K562 (cell line): Measurements from ENCODE around the gene DCAKD. TPM values are rescaled to one million over a fixed set of nuclear protein-coding genes. Genes with fewer than 3 reads are reported as not detected.

Experiments
- BHLHE40 ChIP-seq: IDR thresholded peaks from 2 replicates; pipeline ENCODE4 v1.6.1; 2011; ENCODE audit warnings: low read length, improper control_type of control experiment
- CHD4 ChIP-seq: fragments of 200-600 bp; sonication (generic); IDR thresholded peaks from 3 replicates; pipeline ENCODE4 v1.6.1; 2012; ENCODE audit warnings: low read depth, mild to moderate bottlenecking, mixed read lengths, low read length, inconsistent platforms; ENCODE audit not compliant: insufficient read depth, insufficient replicate concordance, poor library complexity, severe bottlenecking
- CREBBP ChIP-seq: IDR thresholded peaks from one replicate; pipeline ENCODE4 v1.6.1; 2012; ENCODE audit warnings: low read depth, mild to moderate bottlenecking, control low read depth, inconsistent platforms, low read length
- EHMT2 ChIP-seq: fragments of 450-650 bp; IDR thresholded peaks from 2 replicates; pipeline ENCODE4 v1.6.1; 2018; ENCODE audit warnings: antibody characterized with exemption
- ESRRB ChIP-seq: fragments of 250-450 bp; sonication (Bioruptor Pico); IDR thresholded peaks from 2 replicates; pipeline ENCODE4 v1.5.0; 2020; ENCODE audit warnings: mild to moderate bottlenecking, moderate library complexity, borderline replicate concordance
- JUN ChIP-seq, 2 experiments: sonication (generic) in 1 of 2; formaldehyde crosslinking in 1 of 2; IDR thresholded peaks; 2 replicates each; pipeline versions ENCODE4 v1.6.1 to v1.8.0; 2012 to 2022; ENCODE audit warnings: borderline replicate concordance in 2 of 2, mild to moderate bottlenecking in 2 of 2, improper control_type of control experiment in 1 of 2, low read depth in 1 of 2, low read length in 1 of 2, missing genetic modification reagents in 1 of 2
- JUND ChIP-seq, 2 experiments: IDR thresholded peaks; 2 replicates in 1 of 2; 3 replicates in 1 of 2; pipeline ENCODE4 v1.6.1; 2011; ENCODE audit warnings: borderline replicate concordance in 2 of 2, low read depth in 2 of 2, low read length in 2 of 2, improper control_type of control experiment in 1 of 2, missing biosample characterization in 1 of 2, missing genetic modification characterization in 1 of 2, missing genetic modification reagents in 1 of 2
- NBN ChIP-seq: fragments of 450-650 bp; IDR thresholded peaks from 2 replicates; pipeline ENCODE4 v1.6.1; 2016; ENCODE audit warnings: low read depth, mild to moderate bottlenecking
- NFIC ChIP-seq: fragments of 450-650 bp; IDR thresholded peaks from 2 replicates; pipeline ENCODE4 v1.6.1; 2017; ENCODE audit warnings: mild to moderate bottlenecking, inconsistent platforms
- NFYB ChIP-seq: IDR thresholded peaks from 2 replicates; pipeline ENCODE4 v1.6.1; 2011; ENCODE audit warnings: mild to moderate bottlenecking, moderate library complexity; ENCODE audit not compliant: insufficient read length; ENCODE audit errors: extremely low read depth
- SLC30A9 ChIP-seq: fragments of 250-450 bp; sonication (Bioruptor Pico); IDR thresholded peaks from 2 replicates; pipeline ENCODE4 v1.8.0; 2022; ENCODE audit warnings: mild to moderate bottlenecking, moderate library complexity
- STAT5B ChIP-seq: fragments of 250-450 bp; sonication (Bioruptor Pico); IDR thresholded peaks from 2 replicates; pipeline ENCODE4 v1.8.0; 2021; ENCODE audit warnings: mild to moderate bottlenecking, inconsistent platforms
- polyA plus RNA-seq, 8 experiments: library from polyadenylated mRNA; depleted of rRNA in 4 of 8; stranded (reverse) in 5 of 8; unstranded in 3 of 8; fragments of >200 nt; fragmentation: Nextera tagmentation in 2 of 8; fragmentation: Illumina TruSeq in 1 of 8; extraction: Ambion mirVana in 2 of 8; extraction: Trizol in 1 of 8; gene quantifications; 2 replicates each; pipeline versions ENCODE4 v1.2.1 to v1.2.3, GENCODE V29; 2011 to 2014; ENCODE audit warnings: inconsistent platforms in 1 of 8, missing spikeins in 1 of 8
- total RNA-seq, 7 experiments: library from RNA; depleted of rRNA in 6 of 7; stranded (reverse); fragments of >200 nt in 6 of 7; fragmentation: Illumina TruSeq in 2 of 7; extraction: Trizol in 2 of 7; gene quantifications; 2 replicates each; pipeline versions ENCODE4 v1.2.1 to v1.2.3, GENCODE V29; 2011 to 2021; ENCODE audit warnings: low replicate concordance in 1 of 7
- TF ChIP-seq, protein P1 (sequence below): sonication (generic); formaldehyde crosslinking; IDR thresholded peaks from 2 replicates; pipeline ENCODE4 v1.8.0; 2022; ENCODE audit warnings: mild to moderate bottlenecking, missing genetic modification reagents
- TF ChIP-seq, protein P2 (sequence below): conservative IDR thresholded peaks from 2 replicates; pipeline ENCODE4 v1.6.1; 2011; ENCODE audit warnings: low read depth, mild to moderate bottlenecking, low read length; ENCODE audit not compliant: control insufficient read depth
- TF ChIP-seq, protein P3 (sequence below): fragments of 250-450 bp; sonication (Bioruptor Pico); IDR thresholded peaks from 2 replicates; pipeline ENCODE4 v1.5.0; 2020; ENCODE audit warnings: mild to moderate bottlenecking, borderline replicate concordance
- TF ChIP-seq, protein P4 (sequence below): fragments of 250-450 bp; sonication (Bioruptor Pico); IDR thresholded peaks from 2 replicates; pipeline ENCODE4 v1.5.0; 2020; ENCODE audit warnings: mild to moderate bottlenecking
- TF ChIP-seq, protein P5 (sequence below), 3 experiments: fragments of 200-800 bp in 1 of 3; sonication (Bioruptor generic) in 1 of 3; sonication (generic) in 1 of 3; formaldehyde crosslinking in 1 of 3; IDR thresholded peaks; 2 replicates each; pipeline versions ENCODE4 v1.6.1 to v1.8.0; 2016 to 2022; ENCODE audit warnings: mild to moderate bottlenecking in 2 of 3, missing compliant biosample characterization in 2 of 3, missing genetic modification characterization in 2 of 3, missing genetic modification reagents in 1 of 3

Gene DCAKD
- total and polyA plus RNA-seq, 9 of the 15 experiments (the other 6 are each of a cell fraction or from before 2014, with no cell fraction given), result 7.9 to 35.5 (median 21.4) TPM

DNA sequence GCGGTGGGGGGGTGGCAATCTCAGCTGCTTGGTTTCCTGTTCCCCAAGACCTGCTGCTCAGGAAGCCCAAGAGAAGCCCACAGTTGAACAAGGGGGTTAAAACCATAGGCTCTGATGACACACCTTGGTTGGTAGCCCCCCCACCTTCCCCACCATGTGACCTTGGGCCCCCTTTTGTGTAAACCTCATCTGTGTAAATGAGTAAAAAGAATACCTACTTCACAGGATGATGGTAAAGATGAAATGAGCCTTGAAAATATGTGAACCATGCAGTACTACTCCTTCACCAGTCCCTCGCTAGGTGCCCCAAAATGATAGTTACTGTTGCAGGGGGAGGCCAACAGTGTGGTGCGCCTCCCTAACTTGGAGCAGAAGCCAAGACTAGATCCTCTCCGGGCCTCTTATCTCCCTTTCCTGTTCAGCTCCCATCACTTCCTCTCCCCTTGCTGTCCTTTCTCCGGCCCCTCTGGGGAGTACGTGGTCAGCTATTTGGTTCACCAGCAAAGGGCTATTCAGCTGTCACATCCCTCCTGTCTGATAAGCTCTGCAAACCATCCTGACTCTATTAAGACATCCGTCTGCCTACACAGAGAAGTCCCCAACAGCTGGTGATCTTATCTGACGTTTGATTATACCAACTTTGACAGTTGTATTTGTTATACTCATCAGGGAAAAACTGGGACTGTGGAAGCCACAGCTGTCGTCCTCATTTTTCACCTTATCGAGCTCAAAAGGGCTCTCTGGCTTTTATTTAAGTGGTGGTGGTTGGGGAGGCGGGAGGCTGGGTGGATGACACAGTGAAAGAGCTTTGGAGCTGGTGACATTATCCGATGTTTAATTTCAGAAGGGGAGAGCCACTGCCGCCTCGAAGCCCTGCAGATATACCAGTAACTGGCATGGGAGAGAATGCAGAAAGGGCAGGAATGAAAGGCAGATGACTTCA is 19.9 kb downstream of the DCAKD start (continued):
- TF ChIP-seq CHD4 (no peak), CREBBP (no peak), NFIC (peak; percentile 50), JUND (IDR thresholded peaks at IDR 0.05; ENCODE audit: borderline replicate concordance, low read depth, low read length) (peak; percentile 53; the same call in 1 of the 2 replicates), JUND (tag; IDR thresholded peaks at IDR 0.05; ENCODE audit: borderline replicate concordance, low read depth, low read length) (peak; percentile 27; the same call in 1 of the 3 replicates), NFYB (no peak), NBN (peak; percentile 67), JUN (IDR thresholded peaks at IDR 0.05; ENCODE audit: borderline replicate concordance, low read depth, low read length) (no peak), JUN (CRISPR knock-in tag; IDR thresholded peaks at IDR 0.05; ENCODE audit: borderline replicate concordance) (no peak), STAT5B (CRISPR knock-in tag) (no peak), SLC30A9 (CRISPR knock-in tag) (no peak), EHMT2 (no peak), ESRRB (CRISPR knock-in tag) (no peak), BHLHE40 (no peak)
- TF ChIP-seq, protein P1, sequence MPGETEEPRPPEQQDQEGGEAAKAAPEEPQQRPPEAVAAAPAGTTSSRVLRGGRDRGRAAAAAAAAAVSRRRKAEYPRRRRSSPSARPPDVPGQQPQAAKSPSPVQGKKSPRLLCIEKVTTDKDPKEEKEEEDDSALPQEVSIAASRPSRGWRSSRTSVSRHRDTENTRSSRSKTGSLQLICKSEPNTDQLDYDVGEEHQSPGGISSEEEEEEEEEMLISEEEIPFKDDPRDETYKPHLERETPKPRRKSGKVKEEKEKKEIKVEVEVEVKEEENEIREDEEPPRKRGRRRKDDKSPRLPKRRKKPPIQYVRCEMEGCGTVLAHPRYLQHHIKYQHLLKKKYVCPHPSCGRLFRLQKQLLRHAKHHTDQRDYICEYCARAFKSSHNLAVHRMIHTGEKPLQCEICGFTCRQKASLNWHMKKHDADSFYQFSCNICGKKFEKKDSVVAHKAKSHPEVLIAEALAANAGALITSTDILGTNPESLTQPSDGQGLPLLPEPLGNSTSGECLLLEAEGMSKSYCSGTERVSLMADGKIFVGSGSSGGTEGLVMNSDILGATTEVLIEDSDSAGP, result no peak
- TF ChIP-seq, protein P2, sequence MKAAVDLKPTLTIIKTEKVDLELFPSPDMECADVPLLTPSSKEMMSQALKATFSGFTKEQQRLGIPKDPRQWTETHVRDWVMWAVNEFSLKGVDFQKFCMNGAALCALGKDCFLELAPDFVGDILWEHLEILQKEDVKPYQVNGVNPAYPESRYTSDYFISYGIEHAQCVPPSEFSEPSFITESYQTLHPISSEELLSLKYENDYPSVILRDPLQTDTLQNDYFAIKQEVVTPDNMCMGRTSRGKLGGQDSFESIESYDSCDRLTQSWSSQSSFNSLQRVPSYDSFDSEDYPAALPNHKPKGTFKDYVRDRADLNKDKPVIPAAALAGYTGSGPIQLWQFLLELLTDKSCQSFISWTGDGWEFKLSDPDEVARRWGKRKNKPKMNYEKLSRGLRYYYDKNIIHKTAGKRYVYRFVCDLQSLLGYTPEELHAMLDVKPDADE, result no peak
- TF ChIP-seq, protein P3, sequence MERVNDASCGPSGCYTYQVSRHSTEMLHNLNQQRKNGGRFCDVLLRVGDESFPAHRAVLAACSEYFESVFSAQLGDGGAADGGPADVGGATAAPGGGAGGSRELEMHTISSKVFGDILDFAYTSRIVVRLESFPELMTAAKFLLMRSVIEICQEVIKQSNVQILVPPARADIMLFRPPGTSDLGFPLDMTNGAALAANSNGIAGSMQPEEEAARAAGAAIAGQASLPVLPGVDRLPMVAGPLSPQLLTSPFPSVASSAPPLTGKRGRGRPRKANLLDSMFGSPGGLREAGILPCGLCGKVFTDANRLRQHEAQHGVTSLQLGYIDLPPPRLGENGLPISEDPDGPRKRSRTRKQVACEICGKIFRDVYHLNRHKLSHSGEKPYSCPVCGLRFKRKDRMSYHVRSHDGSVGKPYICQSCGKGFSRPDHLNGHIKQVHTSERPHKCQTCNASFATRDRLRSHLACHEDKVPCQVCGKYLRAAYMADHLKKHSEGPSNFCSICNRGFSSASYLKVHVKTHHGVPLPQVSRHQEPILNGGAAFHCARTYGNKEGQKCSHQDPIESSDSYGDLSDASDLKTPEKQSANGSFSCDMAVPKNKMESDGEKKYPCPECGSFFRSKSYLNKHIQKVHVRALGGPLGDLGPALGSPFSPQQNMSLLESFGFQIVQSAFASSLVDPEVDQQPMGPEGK (CRISPR knock-in tag), result no peak
- TF ChIP-seq, protein P4, sequence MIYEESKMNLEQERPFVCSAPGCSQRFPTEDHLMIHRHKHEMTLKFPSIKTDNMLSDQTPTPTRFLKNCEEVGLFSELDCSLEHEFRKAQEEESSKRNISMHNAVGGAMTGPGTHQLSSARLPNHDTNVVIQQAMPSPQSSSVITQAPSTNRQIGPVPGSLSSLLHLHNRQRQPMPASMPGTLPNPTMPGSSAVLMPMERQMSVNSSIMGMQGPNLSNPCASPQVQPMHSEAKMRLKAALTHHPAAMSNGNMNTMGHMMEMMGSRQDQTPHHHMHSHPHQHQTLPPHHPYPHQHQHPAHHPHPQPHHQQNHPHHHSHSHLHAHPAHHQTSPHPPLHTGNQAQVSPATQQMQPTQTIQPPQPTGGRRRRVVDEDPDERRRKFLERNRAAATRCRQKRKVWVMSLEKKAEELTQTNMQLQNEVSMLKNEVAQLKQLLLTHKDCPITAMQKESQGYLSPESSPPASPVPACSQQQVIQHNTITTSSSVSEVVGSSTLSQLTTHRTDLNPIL, result no peak
- TF ChIP-seq, protein P5, sequence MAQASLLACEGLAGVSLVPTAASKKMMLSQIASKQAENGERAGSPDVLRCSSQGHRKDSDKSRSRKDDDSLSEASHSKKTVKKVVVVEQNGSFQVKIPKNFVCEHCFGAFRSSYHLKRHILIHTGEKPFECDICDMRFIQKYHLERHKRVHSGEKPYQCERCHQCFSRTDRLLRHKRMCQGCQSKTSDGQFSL (CRISPR knock-in tag; IDR thresholded peaks at IDR 0.05), result no peak
- TF ChIP-seq, protein P5 (tag; IDR thresholded peaks at IDR 0.05), result no peak; a peak in 1 of 4 replicates
